ENCODE measurements around the gene LBH. TPM values are rescaled to one million over a fixed set of nuclear protein-coding genes. Genes with fewer than 3 reads are reported as not detected.

LBH gene
- total and polyA plus RNA-seq, 2 of the 13 experiments (the other 11 are each of a cell fraction or from before 2014, with no cell fraction given), result 0.09 to 0.25 TPM

GRCh38 chr2:30218338-30218713 lies 13.0 kb upstream of the LBH start (continued):
- TF ChIP-seq, protein P1, sequence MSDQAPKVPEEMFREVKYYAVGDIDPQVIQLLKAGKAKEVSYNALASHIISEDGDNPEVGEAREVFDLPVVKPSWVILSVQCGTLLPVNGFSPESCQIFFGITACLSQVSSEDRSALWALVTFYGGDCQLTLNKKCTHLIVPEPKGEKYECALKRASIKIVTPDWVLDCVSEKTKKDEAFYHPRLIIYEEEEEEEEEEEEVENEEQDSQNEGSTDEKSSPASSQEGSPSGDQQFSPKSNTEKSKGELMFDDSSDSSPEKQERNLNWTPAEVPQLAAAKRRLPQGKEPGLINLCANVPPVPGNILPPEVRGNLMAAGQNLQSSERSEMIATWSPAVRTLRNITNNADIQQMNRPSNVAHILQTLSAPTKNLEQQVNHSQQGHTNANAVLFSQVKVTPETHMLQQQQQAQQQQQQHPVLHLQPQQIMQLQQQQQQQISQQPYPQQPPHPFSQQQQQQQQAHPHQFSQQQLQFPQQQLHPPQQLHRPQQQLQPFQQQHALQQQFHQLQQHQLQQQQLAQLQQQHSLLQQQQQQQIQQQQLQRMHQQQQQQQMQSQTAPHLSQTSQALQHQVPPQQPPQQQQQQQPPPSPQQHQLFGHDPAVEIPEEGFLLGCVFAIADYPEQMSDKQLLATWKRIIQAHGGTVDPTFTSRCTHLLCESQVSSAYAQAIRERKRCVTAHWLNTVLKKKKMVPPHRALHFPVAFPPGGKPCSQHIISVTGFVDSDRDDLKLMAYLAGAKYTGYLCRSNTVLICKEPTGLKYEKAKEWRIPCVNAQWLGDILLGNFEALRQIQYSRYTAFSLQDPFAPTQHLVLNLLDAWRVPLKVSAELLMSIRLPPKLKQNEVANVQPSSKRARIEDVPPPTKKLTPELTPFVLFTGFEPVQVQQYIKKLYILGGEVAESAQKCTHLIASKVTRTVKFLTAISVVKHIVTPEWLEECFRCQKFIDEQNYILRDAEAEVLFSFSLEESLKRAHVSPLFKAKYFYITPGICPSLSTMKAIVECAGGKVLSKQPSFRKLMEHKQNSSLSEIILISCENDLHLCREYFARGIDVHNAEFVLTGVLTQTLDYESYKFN (CRISPR knock-in tag; conservative IDR thresholded peaks at IDR 0.05), result no peak
- TF ChIP-seq ATRX (CRISPR knock-in tag; IDR thresholded peaks at IDR 0.05; ENCODE audit: borderline replicate concordance), result no peak
- no peak for TF ChIP-seq ZNF75D (CRISPR knock-in tag; IDR thresholded peaks at IDR 0.05; ENCODE audit: borderline replicate concordance)

GRCh38 chr2:30218814-30219213 lies 12.5 kb upstream of the LBH start:
- no peaks in the 10 kb centered on the region for H3K9me3 ChIP-seq (ENCODE audit: low read length)
- ChIA-PET CTCF (ENCODE audit: low intra/inter-chr PET ratio, low total read pairs) (no interaction called here), POLR2A (no interaction called here)
- peaks cover 1 to 49% of the 10 kb centered on the region in 2 experiments; a peak in 4 of 5 replicates for H3K27me3 ChIP-seq (ENCODE audit: control insufficient read depth in 1 of 2, insufficient read depth in 2 of 2, low read length in 2 of 2)
- H3K79me2 ChIP-seq (ENCODE audit: insufficient read depth, low read length), result no peaks in the 10 kb centered on the region
- 17% methylated on average over 4 of the region's 4 CpGs for WGBS (ENCODE audit: low lambda C conversion rate)
- no peaks in the 10 kb centered on the region for H3K36me3 ChIP-seq (replicated peaks in 1 of 2; ENCODE audit: control insufficient read depth in 1 of 2, insufficient read depth in 2 of 2, low read length in 2 of 2)
- no peaks in the 10 kb centered on the region for H3K4me1 ChIP-seq (ENCODE audit: insufficient read depth, low read length)
- DNase-seq (ENCODE audit: low spot score) (no peak), ATAC-seq (no peak), FAIRE-seq (no peak)
- no peak overlapping the region for H3K27ac ChIP-seq (ENCODE audit: extremely low read length, insufficient read depth, low read length)
- in situ Hi-C loops (cut with HindIII; ENCODE audit: extremely low pct_ligation_motif_present, low pct_unique_long_range_greater_than_20kb) (loop anchor here (25.0 kb wide), 2 partner anchors 943 to 1118 kb away; no protein-coding TSS in a partner anchor), intact Hi-C loops (cut with micrococcal nuclease; ENCODE audit: unreplicated experiment) (loop anchor here (5.0 kb wide), 1 partner anchor 1123 kb away; no protein-coding TSS in a partner anchor)
- H4K20me1 ChIP-seq (ENCODE audit: insufficient read depth, low read length), result no peaks in the 10 kb centered on the region
- H2AFZ ChIP-seq (ENCODE audit: low read length), result no peak overlapping the region
- no peak overlapping the region for H3K4me3 ChIP-seq (replicated peaks in 1 of 3; ENCODE audit: insufficient read depth in 1 of 3, low read depth in 2 of 3, low read length in 3 of 3)
- no peak overlapping the region for H3K4me2 ChIP-seq (ENCODE audit: low read depth, low read length)
- no TSS peak for BruUV-seq (replicated peaks)
- H3K9ac ChIP-seq (ENCODE audit: insufficient read depth, low read depth, low read length), result no peak overlapping the region
- TF ChIP-seq ZBTB34 (CRISPR knock-in tag; IDR thresholded peaks at IDR 0.05) (no peak), TFDP2 (CRISPR knock-in tag; IDR thresholded peaks at IDR 0.05) (no peak), MED13 (CRISPR knock-in tag; IDR thresholded peaks at IDR 0.05) (no peak), ZNF138 (CRISPR knock-in tag; IDR thresholded peaks at IDR 0.05; ENCODE audit: low read depth) (no peak), ZNF597 (CRISPR knock-in tag; IDR thresholded peaks at IDR 0.05) (no peak), NKX3-1 (CRISPR knock-in tag; IDR thresholded peaks at IDR 0.05) (no peak), ONECUT2 (CRISPR knock-in tag; IDR thresholded peaks at IDR 0.05) (no peak), ARID2 (CRISPR knock-in tag; IDR thresholded peaks at IDR 0.05; ENCODE audit: borderline replicate concordance) (no peak), ZNF749 (CRISPR knock-in tag; IDR thresholded peaks at IDR 0.05; ENCODE audit: borderline replicate concordance) (no peak)
- TF ChIP-seq, protein P2, sequence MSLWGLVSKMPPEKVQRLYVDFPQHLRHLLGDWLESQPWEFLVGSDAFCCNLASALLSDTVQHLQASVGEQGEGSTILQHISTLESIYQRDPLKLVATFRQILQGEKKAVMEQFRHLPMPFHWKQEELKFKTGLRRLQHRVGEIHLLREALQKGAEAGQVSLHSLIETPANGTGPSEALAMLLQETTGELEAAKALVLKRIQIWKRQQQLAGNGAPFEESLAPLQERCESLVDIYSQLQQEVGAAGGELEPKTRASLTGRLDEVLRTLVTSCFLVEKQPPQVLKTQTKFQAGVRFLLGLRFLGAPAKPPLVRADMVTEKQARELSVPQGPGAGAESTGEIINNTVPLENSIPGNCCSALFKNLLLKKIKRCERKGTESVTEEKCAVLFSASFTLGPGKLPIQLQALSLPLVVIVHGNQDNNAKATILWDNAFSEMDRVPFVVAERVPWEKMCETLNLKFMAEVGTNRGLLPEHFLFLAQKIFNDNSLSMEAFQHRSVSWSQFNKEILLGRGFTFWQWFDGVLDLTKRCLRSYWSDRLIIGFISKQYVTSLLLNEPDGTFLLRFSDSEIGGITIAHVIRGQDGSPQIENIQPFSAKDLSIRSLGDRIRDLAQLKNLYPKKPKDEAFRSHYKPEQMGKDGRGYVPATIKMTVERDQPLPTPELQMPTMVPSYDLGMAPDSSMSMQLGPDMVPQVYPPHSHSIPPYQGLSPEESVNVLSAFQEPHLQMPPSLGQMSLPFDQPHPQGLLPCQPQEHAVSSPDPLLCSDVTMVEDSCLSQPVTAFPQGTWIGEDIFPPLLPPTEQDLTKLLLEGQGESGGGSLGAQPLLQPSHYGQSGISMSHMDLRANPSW (CRISPR knock-in tag; IDR thresholded peaks at IDR 0.05; ENCODE audit: borderline replicate concordance), result no peak
